Ramos (cell line): ENCODE data around the gene HECA.

Experiments used
- in situ Hi-C: fragments of 300-500 bp; cut with MboI; formaldehyde crosslinking; loops from one replicate; pipeline ENCODE4 v1.14.3; 2022; ENCODE audit warnings: low sequenced_read_pairs; ENCODE audit not compliant: unreplicated experiment

Gene HECA, protein sequence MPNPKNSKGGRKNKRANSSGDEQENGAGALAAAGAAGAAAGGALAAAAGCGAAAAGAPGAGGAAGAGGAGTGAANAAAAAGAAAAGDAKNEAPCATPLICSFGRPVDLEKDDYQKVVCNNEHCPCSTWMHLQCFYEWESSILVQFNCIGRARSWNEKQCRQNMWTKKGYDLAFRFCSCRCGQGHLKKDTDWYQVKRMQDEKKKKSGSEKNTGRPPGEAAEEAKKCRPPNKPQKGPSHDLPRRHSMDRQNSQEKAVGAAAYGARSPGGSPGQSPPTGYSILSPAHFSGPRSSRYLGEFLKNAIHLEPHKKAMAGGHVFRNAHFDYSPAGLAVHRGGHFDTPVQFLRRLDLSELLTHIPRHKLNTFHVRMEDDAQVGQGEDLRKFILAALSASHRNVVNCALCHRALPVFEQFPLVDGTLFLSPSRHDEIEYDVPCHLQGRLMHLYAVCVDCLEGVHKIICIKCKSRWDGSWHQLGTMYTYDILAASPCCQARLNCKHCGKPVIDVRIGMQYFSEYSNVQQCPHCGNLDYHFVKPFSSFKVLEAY

DNA sequence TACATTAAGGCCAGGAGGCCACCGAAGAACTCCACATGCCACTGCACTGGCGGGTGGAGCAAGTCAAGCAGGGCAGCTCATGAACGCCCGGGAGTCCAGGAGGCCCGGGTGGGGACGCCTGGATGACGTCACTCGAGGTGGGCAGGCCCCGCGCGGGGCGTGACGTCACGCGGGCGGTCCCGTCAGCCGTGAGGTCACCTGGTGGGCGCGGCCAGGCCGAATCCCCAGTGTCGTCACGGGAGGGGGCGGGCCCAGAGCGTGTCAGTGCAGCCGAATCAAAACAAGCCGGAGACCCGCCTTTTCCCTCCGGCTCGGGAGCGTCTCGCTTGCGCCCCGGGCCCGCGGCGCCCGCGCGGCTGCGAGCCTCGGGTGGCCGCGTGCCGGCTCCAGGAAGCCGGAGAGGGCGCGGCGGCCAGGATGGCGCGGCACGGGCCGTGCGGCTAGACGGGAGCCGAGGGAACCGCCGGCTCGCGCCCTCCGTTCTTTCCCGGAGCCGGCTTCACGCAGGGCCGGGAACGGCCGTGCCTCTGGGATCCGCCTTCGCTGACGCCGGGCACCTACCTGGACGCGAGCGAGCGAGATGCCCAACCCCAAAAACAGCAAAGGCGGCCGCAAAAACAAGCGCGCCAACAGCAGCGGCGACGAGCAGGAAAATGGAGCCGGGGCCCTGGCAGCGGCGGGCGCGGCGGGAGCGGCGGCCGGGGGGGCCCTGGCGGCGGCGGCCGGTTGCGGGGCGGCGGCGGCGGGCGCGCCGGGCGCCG is at the start of gene HECA:
Gene HECA, plus strand, starts transcription at position 264 of the 761 bp plus-strand sequence. Its CDS starts 317 bp downstream, at position 581.
- in situ Hi-C loops = no loop called here

DNA sequence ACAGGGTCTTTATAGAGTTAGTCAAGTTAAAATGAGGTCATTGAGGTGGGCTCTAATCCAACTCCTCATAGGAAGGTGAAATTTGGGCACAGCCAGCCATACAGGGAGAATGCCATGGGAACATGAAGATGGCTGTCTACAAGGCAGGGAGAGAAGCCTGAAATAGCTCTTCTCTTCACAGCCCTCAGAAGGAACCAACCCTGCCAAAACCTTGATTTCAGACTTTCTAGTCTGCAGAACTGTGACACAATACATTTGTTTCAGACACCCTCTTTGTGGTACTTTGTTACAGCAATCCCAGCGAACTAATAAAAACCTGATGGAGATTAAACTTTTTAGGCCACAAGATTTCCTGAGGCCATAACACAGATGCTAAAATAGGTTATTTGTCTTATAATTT is 43.1 kb upstream of the HECA start:
- in situ Hi-C loops = no loop called here

DNA sequence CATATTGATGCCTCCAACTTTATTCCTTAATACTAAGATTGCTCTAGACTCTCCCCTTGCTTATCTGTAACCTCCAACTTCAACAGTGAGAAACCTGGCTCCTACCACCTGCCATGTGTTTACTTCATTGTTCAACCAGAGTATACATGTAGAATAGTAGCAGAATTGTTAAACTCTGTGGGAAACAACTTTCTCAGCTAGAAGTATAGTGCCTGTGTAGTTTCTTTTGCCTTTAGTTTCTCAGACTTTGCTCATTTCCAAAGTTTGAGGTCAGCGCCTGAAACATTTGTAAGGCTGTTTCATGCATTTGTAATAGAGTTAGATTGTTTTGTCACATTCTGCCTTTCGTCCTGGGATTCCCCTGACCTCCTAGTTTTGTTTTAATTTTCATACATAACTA is 34.9 kb upstream of the HECA start:
- in situ Hi-C loops = no loop called here

DNA sequence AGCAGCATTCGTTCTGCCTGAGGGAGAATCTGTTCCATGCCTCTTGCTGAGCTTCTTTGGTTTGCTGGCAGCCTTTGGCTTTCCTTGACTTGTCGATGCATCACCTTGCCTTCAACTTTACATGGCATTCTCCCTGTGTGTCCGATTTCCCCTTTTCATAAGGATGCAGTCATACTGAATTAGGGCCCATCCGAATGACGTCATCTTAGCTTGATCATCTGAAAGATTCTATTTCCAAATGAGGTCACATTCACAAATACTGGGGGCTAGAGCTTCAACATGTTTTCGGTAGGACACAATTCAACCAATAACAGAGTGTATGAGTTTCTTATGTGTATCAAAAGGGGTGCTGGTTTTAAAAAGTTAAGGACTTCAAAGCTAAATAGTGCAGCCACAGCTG is 27.8 kb upstream of the HECA start:
- in situ Hi-C loops = no loop called here

DNA sequence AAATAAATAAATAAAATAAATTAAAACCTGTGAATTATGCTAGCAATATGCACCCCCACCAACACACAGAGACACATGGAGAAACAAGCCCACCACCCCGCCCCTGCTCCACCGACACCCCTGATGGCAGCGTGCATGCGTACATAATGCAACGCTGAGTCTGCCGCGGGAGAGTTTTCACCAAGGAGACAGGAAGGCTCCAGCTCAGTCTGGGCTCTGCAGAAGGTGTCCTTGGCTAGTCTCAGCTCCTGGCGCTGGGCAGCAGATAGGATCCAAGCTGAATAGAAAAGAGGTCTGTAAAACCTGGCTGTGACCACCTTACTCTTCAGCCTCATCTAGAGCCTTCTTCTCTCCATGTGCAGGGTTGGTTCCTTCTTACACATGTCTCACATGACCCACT is 26.5 kb upstream of the HECA start:
- in situ Hi-C loops = no loop called here

DNA sequence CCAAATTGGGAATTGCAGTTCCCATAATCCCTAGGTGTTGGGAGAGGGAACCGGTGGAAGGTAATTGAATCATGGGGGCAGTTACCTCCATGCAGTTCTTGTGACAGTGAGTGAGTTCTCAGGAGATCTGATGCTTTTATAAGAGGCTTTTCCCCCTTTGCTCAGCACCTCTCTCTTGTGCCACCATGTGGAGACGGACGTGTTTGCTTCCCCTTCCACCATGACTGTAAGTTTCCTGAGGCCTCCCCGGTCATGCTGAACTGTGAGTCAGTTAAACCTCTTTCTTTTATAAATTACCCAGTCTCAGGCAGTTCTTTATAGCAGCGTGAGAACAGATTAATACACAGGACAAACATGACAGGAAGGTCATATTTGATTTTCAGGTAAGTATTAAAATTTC is 25.3 kb upstream of the HECA start:
- in situ Hi-C loops = no loop called here

DNA sequence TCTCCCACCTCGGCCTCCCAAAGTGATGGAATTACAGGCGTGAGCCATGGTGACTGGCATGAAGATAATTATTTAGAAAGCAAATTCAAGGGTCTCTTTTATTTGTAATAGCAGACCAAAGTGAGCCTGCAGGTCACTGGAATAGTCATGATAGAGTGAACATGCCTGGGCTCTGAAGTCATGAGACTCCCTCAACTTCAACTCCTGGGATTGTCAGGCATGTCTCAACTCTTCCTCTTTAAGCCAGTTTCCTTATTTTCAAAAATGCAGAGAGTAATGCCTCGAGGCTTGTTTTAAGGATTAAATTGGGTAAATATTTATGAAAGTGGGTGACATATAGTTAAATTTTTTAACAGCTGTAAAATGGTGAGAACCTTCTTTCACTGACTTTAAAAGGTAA is 22.7 kb upstream of the HECA start:
- in situ Hi-C loops = loop anchor here (10.0 kb wide), 1 partner anchor 297 kb away; no protein-coding TSS in a partner anchor

DNA sequence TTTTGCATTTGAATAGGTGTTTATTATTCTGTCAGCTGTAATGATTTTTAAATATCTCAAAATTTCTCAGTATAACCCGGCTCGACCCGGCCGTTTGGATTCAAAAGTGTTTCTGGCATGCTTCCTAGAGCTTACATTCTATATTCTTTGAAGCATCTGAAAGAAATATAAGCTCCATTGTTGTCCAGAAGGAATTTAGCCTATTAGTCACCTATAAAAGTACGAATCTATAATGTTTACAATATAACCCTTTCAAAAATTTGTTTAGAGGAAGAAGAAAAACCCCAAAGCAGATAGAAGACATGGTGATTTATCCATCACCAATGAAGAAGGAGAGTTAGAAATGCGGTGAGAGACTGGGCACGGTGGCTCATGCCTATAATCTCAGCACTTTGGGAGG is 22.3 kb upstream of the HECA start:
- in situ Hi-C loops = loop anchor here (10.0 kb wide), 1 partner anchor 298 kb away; no protein-coding TSS in a partner anchor

DNA sequence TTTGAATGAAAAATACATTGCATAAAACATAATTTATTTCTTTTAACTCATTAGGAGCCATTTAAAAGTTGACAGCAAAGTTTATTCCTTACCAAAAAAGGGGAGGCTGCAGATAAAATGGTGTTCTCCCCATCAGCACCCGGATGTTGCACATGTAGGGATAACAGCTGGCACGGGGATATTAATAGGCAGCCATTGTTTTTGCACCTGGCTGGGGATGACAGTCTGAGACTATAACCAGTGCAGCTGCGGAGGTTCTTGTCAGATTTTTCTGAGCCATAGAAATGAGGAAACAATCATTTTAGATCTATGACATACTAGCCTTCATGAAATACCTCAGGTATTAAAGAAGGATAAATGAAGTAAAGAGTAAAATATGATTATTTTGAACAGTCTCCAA is 20.1 kb upstream of the HECA start:
- in situ Hi-C loops = loop anchor here (10.0 kb wide), 1 partner anchor 300 kb away; no protein-coding TSS in a partner anchor

DNA sequence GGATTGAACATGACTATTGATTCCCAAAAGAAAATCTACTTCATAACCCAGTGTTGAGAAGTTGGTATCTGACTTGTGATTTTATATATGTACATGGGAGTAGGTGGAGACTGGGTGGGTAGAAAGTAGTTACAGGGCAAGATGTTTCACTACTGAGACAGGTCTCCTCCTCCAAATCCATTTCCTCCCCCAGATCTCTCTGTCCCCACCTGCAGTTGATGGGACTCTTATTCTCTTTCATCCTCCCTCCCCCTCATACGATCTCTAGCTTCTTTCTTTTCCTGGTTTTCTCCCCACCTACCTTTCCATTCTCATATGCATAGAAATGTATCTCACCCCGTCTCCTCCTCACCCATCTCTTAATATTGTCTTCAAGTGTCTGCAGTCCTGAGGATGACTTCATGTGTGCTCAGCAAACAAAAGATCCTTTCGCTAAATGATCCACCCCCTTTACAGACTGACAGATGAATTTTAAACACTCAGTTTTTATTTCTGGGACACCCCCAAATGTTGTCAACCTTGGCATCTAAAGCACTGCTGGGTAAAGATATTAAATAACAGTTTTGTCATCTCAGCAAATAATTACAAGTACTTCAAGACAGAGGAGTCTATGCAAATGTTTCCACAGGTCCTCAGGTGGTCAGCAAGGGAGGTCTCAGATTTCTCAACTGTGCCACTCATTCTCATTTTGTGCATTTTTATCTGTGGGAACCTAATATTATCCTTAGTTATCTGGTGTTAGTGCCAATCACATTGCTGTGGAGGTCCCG is 18.7 kb upstream of the HECA start:
- in situ Hi-C loops = loop anchor here (10.0 kb wide), 1 partner anchor 301 kb away; no protein-coding TSS in a partner anchor

DNA sequence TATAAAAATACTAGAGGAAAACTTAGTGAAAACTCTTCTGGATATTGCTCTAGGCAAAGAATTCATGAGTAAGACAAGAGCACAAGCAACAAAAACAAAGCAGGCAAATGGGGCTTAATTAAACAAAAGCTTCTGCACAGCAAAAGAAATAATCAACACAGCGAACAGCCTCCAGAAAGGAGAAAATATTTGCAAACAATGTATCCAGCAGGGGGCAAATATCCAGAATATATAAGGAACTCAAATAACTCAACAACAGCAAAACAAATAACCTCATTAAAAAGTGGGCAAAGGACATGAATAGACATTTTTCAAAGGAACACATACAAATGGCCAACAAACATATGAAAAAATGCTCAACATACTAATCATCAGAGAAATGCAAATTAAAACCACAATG is 17.1 kb upstream of the HECA start:
- in situ Hi-C loops = loop anchor here (10.0 kb wide), 1 partner anchor 303 kb away; no protein-coding TSS in a partner anchor

DNA sequence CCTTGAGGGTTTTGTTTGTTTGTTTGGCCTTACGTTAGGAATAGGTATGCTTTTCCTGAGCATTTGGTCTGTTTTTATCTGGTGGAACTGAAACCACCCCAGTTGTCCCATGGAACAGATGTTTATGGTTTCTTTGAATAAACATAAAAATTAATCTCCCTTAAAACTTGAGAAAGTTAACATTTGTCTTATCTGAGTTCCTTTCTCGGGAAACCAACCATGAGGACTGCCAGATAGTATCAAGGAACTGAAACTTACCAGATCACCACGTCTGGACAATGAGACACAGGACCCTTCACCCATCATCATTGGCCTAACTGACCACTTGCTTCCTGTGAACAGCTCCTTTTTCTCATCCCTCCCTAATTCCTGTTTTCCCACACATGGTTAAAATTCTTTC is 15.3 kb upstream of the HECA start:
- in situ Hi-C loops = loop anchor here (10.0 kb wide), 1 partner anchor 305 kb away; no protein-coding TSS in a partner anchor

DNA sequence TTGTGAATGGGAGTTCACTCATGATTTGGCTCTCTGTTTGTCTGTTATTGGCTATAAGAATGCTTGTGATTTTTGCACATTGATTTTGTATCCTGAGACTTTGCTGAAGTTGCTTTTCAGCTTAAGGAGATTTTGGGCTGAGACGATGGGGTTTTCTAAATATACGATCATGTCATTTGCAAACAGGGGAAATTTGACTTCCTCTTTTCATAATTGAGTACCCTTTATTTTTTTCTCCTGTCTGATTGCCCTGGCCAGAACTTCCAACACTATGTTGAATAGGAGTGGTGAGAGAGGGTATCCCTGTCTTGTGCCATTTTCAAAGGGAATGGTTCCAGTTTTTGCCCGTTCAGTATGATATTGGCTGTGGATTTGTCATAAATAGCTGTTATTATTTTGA is 12.1 kb upstream of the HECA start:
- in situ Hi-C loops = loop anchor here (10.0 kb wide), 1 partner anchor 242 kb away; no protein-coding TSS in a partner anchor

DNA sequence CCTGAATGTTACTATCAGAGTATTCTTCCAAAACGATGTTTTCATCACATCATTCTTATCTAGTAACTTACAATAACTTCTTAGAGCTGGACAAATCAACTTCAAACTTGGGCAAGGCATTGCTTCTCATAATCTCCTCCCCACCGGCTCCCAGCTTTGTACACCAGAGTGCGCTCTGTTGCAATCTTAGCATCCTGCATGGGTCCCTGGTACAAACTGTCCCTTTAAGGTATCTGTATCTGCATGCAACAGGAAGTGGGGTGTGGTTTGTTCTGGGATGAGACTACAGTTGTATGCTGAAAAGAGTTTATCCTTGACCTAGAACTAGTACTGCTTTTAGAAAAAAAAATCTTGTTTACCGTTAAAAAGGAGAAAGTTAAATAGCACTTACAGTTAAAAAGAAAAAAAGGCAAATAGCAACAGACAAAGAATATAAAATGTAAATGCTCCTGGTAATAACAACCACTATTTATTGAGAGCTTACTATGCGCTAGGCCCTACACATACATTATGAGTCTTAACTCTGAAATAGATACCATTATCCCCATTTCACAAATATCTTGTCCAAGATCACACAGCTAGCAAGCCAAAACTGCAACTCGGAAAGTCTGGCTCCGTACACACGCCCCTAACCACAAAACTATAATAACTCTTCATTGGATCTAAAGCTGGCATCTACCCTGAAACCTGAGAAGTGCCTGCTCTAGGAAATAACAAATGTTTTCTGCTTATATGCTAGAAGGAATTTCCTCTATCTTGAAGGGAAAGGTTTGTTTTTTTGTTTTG is 9.8 kb upstream of the HECA start:
- in situ Hi-C loops = loop anchor here (10.0 kb wide), 1 partner anchor 240 kb away; no protein-coding TSS in a partner anchor

DNA sequence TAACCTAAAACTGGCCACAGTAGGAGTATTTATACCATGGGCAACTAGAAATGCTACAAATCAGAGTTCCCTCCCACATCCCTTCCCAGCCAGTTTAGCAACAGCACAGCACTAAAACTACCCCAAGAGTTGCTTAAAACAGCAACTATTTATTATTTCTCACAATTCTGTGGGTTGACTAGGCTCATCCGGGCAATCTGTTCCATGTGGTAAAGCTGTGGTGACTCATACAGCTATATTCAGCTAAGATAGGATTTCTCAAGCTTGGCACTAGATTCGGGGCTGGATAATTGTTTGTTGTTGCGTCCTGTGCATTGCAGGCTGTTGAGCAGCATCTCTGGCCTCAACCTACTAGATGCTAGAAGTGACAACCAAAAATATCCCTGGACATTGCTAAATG is 8.6 kb upstream of the HECA start:
- in situ Hi-C loops = loop anchor here (10.0 kb wide), 1 partner anchor 239 kb away; no protein-coding TSS in a partner anchor

DNA sequence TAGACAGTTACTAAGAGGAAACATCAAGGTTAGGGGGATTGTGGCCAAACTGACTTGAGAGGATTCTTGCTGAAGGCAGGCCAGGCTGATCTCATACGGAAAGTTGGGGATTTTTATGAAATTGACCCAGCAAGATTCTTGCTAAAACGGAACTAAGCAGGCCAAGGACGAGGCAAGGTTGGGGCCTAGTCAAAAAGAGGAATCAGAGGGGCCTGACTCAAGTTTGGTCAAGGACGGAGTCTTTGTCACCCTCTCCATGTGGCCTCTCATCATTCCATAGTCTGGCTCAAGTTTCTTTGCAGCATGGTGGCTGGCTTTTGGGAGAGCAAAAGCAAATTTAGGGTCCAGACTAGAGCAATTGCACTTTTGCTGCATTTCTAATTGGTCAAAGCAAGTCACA is 7.9 kb upstream of the HECA start:
- in situ Hi-C loops = loop anchor here (10.0 kb wide), 1 partner anchor 238 kb away; no protein-coding TSS in a partner anchor

DNA sequence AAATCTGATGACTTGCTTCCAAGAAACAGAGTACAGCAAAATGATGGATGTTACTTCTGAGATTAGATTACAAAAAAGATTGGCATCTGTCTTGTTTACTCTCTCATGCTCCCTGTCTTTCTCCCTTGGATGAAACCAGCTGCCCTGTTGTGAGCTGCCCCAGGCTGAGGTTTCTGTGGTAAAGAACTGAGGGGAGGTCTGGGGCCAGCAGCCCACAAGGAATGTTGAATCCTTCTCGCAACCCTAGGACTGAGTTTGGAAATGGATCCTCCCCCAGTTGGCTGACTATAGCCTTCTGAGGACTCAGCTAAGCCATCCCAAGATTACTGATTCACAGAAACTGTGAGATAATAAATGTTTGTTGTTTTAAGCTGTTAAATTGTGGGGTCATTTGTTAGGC is 5.6 kb upstream of the HECA start:
- in situ Hi-C loops = loop anchor here (10.0 kb wide), 1 partner anchor 236 kb away; no protein-coding TSS in a partner anchor

DNA sequence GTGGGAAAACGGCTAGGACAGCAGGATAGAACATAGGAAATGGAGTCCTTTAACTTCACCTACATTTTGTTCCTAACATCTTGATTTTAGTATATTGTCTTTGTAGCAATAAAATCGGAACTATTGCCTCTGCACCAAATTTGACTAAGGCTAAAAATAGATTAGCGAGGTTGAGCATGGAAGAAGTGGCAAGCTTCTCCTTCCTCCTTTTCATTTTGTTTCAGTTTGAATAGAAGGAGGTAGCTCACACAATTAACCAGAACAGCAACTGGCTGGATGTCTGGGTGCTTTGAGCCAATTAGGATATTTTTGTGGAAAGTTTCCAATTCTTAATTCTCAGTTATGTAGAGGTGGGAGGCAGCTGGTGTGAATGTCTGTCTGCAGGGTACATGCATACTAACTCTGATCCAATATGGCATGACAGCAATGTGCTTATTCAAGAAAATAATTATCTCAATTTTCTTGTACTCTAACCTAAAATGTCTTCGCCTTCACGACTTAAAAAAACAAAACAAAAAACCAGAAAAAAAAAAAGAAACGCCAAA is 3.1 kb upstream of the HECA start:
- in situ Hi-C loops = no loop called here
